Activated naive CD4-positive, alpha-beta T cell treated with anti-CD3 and anti-CD28 coated beads, Interleukin-2, amount 50 U/mL, for 72 hours (primary cell): ENCODE data around the gene ZNF780B. TPM values are rescaled to one million over a fixed set of nuclear protein-coding genes. Genes with fewer than 3 reads are reported as not detected.

Source experiments
- ATAC-seq, 2 donors: fragments of 150-1000 bp; cut with Tn5 transposase; 2 replicates each; pipeline ENCODE4 v1.10.0; 2021; ENCODE audit warnings: mild to moderate bottlenecking in 2 of 2, moderate library complexity in 2 of 2
- DNase-seq, 2 donors: peaks; one replicate each; pipeline ENCODE4 v3.0.0; 2021 to 2022; ENCODE audit warnings: low spot score in 2 of 2
- H3K27ac Mint-ChIP-seq, 2 donors: one replicate each; pipeline ENCODE4 v1.8.0; 2022; ENCODE audit warnings: mild to moderate bottlenecking in 2 of 2, mixed read lengths in 2 of 2
- H3K36me3 Mint-ChIP-seq, 2 donors: one replicate each; pipeline ENCODE4 v1.8.0; 2022; ENCODE audit warnings: mixed read lengths in 2 of 2
- H3K9me3 Mint-ChIP-seq, 2 donors: one replicate each; pipeline ENCODE4 v1.8.0; 2022; ENCODE audit warnings: mixed read lengths in 2 of 2
- total RNA-seq, 2 donors: library from RNA; stranded (reverse); gene quantifications; one replicate each; pipeline ENCODE4 v1.2.3, GENCODE V29; 2022

ZNF780B gene
- 10 to 100 TPM in 1 of 2 donors, 1 to 10 TPM in 1; 5.4 to 21.5 TPM for total RNA-seq

GRCh38 chr19:40055832-40056504, at the start of gene ZNF780B:
Gene ZNF780B, minus strand, starts transcription at chr19:40056231. Its CDS starts 5,899 bp downstream, at chr19:40050332.
- Mint-ChIP-seq H3K9me3 (peaks cover 12 to 22% of the 10 kb centered on the region in 2 donors), H3K27ac (peak within 1 kb of the TSS; percentile 91 to 93), H3K36me3 (peaks cover 22 to 40% of the 10 kb centered on the region in 2 donors)
- ATAC-seq: peak; percentile 93 to 96
- peak; percentile 66 to 78 for DNase-seq

GRCh38 chr19:40104754-40105153, 48.7 kb upstream of the ZNF780B start:
- ATAC-seq (no peak), DNase-seq (no peak)
- Mint-ChIP-seq H3K36me3 (peaks cover 4 to 5% of the 10 kb centered on the region in 2 donors), H3K27ac (no peak overlapping the region), H3K9me3 (no peaks in the 10 kb centered on the region)

DNA sequence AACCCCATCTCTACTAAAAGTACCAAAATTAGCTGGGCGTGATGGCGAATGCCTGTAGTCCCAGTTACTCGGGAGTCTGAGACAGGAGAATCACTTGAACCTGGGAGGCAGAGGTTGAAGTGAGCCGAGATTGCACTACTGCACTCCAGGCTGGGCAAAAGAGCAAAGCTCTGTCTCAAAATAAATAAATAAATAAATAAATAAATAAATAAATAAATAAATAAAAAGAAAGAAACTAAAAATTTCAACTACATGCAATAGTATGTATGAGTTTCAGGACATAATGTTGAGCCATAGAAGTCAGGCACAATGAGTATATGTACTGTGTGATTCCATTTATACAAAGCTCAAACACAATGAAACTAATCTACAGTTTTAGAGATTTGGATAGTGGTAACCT, 47.6 kb upstream of the ZNF780B start:
- peaks cover 4 to 5% of the 10 kb centered on the region in 2 donors for H3K36me3 Mint-ChIP-seq
- no peaks in the 10 kb centered on the region for H3K9me3 Mint-ChIP-seq
- ATAC-seq (no peak), DNase-seq (no peak)
- H3K27ac Mint-ChIP-seq: no peak overlapping the region

- H3K27ac Mint-ChIP-seq: no peak overlapping the region
- ATAC-seq (no peak), DNase-seq (no peak)
- no peaks in the 10 kb centered on the region for H3K9me3 Mint-ChIP-seq
- peaks cover 4 to 5% of the 10 kb centered on the region in 2 donors for H3K36me3 Mint-ChIP-seq
These were observed 45.8 kb upstream of the ZNF780B start for GRCh38 chr19:40101813-40102212.

- Mint-ChIP-seq H3K27ac (no peak overlapping the region), H3K9me3 (peaks cover 0 to 4% of the 10 kb centered on the region in 2 donors), H3K36me3 (peaks cover 21 to 27% of the 10 kb centered on the region in 2 donors)
- ATAC-seq (no peak), DNase-seq (no peak)
These were observed 37.4 kb upstream of the ZNF780B start for GRCh38 chr19:40093416-40093815.

- Mint-ChIP-seq H3K9me3 (peaks cover 0 to 4% of the 10 kb centered on the region in 2 donors), H3K36me3 (peaks cover 21 to 27% of the 10 kb centered on the region in 2 donors), H3K27ac (peak overlapping the region; percentile 95 to 99)
- DNase-seq (no peak), ATAC-seq (no peak)
These were observed 35.4 kb upstream of the ZNF780B start for GRCh38 chr19:40091205-40092129.

- Mint-ChIP-seq H3K9me3 (peaks cover 0 to 4% of the 10 kb centered on the region in 2 donors), H3K36me3 (peaks cover 19 to 27% of the 10 kb centered on the region in 2 donors), H3K27ac (peak within 1 kb of the TSS; percentile 95 to 99)
- DNase-seq: peak; percentile 73 to 83
- peak; percentile 92 to 97 for ATAC-seq
These were observed 34.5 kb upstream of the ZNF780B start, which contains the start of gene ZNF780A for GRCh38 chr19:40090241-40091204. Gene ZNF780A, minus strand, starts transcription at chr19:40090943. Its CDS starts 6,190 bp downstream, at chr19:40084753.

- Mint-ChIP-seq H3K27ac (peak overlapping the region in 1 of 2 donors; percentile 95), H3K36me3 (peaks cover 20 to 27% of the 10 kb centered on the region in 2 donors), H3K9me3 (peaks cover 0 to 4% of the 10 kb centered on the region in 2 donors)
- ATAC-seq (no peak), DNase-seq (no peak)
These were observed 33.4 kb upstream of the ZNF780B start for GRCh38 chr19:40089462-40089861.

DNA sequence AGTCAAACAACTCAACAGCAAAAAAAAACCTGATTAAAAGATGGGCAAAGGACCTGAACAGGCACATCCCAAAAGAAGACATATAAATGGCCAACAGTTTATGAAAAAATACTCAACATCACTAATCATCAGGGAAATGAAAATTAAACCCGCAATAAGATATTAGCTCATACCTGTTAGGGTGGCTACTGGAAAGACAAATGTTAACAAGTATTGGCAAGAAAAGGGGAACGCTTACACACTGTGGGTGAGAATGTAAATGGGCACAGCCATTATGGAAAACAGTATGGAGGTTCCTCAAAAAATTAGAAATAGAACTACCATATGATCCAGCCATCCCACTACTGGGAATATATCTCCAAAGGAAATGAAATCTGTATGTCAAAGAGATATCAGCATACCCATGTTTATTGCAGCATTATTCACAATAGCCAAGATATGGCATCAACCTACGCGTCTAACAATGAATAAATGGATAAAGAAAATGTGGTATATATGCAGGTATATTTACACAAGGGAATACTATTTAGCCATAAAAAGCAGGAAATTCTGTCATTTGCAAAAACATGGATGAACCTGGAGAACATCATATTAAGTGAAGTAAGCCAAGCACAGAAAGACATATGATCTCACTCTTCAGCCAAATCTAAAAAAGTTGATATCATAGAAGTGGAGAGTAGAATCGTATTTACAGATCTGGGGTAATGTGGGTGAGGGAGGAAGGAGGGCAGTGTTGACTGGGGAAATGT, 32.4 kb upstream of the ZNF780B start:
- no peak for ATAC-seq
- no peak for DNase-seq
- Mint-ChIP-seq H3K36me3 (peaks cover 20 to 33% of the 10 kb centered on the region in 2 donors), H3K27ac (no peak overlapping the region), H3K9me3 (peaks cover 0 to 4% of the 10 kb centered on the region in 2 donors)

- Mint-ChIP-seq H3K9me3 (peaks cover 4% of the 10 kb centered on the region in 2 donors), H3K36me3 (peaks cover 35 to 49% of the 10 kb centered on the region in 2 donors), H3K27ac (no peak overlapping the region)
- DNase-seq (no peak), ATAC-seq (no peak)
These were observed 28.9 kb upstream of the ZNF780B start for GRCh38 chr19:40084948-40085347.

DNA sequence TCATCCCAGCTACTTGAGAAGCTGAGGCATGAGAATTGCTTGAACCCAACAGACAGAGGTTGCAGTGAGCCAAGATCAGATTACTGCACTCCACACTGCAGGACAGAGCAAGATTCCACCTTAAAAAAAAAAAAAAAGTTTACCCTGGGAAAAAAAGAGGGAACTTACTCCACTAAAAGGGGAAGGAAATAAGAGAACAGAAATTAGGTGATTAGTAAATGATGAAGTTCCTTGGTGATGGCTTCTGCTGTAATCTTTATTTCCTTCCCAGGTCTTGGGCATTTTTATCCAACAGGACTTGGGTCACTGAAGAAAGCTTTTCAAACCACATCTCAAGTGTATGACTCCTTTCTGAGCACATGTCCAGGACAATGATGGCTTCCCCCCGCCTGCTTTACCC, 25.4 kb upstream of the ZNF780B start:
- H3K36me3 Mint-ChIP-seq: peaks cover 66 to 71% of the 10 kb centered on the region in 2 donors
- DNase-seq (no peak), ATAC-seq (no peak)
- H3K27ac Mint-ChIP-seq: no peak overlapping the region
- H3K9me3 Mint-ChIP-seq: peaks cover 31 to 34% of the 10 kb centered on the region in 2 donors

DNA sequence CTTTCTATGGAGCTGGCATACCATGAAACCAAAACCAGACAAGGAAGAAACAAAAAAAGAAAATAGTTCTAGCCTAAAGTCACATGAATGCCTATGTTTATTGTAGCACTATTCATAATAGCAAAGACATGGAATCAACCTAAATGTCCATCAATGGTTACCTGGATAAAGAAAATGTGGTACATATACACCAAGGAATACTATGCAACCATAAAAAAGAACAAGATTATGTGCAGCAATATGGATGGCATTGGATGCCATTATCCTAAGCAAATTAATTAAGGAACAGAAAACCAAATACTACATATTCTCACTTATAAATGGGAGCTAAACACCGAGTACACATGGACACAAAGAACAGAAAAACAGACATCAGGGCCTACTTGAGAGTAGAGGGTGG, 24.3 kb upstream of the ZNF780B start:
- Mint-ChIP-seq H3K9me3 (peaks cover 31 to 34% of the 10 kb centered on the region in 2 donors), H3K36me3 (peaks cover 78 to 82% of the 10 kb centered on the region in 2 donors), H3K27ac (no peak overlapping the region)
- DNase-seq (no peak), ATAC-seq (no peak)

GRCh38 chr19:40078377-40078776, 22.3 kb upstream of the ZNF780B start:
- no peak overlapping the region for H3K27ac Mint-ChIP-seq
- ATAC-seq (no peak), DNase-seq (no peak)
- peaks cover 92 to 95% of the 10 kb centered on the region in 2 donors for H3K36me3 Mint-ChIP-seq
- peaks cover 31 to 37% of the 10 kb centered on the region in 2 donors for H3K9me3 Mint-ChIP-seq

DNA sequence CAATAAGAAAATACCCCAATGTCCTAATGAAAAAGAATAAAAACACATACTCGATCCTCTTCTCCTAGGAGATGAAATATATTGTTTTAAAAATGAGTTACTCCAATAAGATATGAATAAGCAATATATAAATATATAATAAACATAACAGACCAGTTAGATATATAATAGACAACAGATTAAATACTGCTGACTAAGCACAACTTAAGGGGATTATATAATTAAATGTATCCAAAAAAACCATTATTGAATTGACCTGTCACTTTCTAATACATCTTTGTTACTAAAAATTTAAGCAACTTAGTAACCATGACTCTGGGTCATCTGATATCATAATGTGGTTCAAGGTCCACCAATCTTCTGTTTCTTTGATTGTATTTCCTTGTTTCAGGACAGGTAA, 14.0 kb upstream of the ZNF780B start:
- Mint-ChIP-seq H3K27ac (no peak overlapping the region), H3K9me3 (peaks cover 8 to 11% of the 10 kb centered on the region in 2 donors), H3K36me3 (peaks cover 54 to 61% of the 10 kb centered on the region in 2 donors)
- no peak for DNase-seq
- no peak for ATAC-seq

DNA sequence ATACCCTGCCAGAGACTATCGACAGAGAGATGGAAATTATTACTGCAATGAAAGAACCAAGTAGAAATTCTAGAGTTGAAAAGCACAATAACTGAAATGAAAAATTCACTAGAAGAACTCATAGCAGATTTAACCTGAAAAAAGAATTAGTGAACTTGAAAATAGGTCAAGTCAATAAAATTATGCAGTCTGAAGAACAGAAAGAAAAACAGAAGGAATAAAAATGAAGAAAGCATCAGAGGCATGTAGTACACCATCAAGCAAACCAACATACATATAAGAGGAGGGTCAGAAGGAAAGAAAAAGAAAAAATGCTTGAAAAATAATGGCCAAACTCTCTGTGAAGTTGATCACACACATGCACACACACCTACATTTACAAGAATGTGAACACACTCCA, 3.6 kb upstream of the ZNF780B start:
- Mint-ChIP-seq H3K36me3 (peaks cover 22 to 24% of the 10 kb centered on the region in 2 donors), H3K9me3 (peaks cover 18 to 32% of the 10 kb centered on the region in 2 donors), H3K27ac (no peak overlapping the region)
- no peak for ATAC-seq
- no peak for DNase-seq
